ENCODE data around the gene P2RY2.

The P2RY2 gene

DNA sequence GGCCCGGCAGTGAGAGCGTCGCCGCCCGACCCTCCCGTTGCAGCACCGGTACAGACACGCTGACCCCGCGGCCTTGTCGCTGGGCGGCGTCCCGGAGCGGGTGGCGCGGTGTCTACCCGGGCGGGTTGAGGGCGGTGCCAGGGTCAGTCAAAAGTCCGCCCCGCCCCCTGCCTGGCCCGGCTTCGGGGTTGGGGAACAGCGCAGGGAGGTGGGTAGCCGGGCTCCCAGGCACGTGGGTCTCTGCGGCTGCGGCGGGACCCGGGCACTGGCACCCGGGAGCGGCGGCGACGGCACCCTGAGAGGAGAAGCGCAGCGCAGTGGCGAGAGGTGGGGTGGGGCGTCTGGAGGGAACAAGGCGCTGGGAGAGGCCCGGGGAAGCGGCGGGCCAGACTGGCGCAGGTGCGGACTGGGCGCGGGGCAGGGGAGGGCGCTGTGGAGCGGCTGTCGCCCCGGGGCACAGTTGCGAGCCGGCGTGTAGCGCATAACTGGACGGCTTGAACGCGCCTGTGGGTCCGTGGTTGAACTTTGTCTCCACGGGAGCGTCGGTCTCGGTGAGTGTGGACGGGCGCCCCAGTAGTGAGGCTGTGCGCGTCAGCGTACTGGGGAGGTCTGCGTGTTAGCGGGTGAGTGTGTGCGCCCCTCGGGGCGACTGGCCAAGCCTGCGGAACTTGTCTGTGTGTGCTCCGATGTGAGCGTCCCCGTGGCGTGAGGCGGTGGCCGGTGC, at the start of gene P2RY2:
TSS of gene P2RY2 (plus strand) at position 176 of the 724 bp plus-strand sequence. CDS start 15,879 bp downstream, outside the sequence.
- H3K9me3 Mint-ChIP-seq, result no peaks in the 10 kb centered on the region
- H3K27me3 Mint-ChIP-seq, result peaks cover 48% of the 10 kb centered on the region
- H3K4me1 Mint-ChIP-seq, result peaks cover 11% of the 10 kb centered on the region
- DNase-seq (peak; percentile 48), ATAC-seq (peak; percentile 83)
- peak within 1 kb of the TSS; percentile 63 to 72 for H3K4me3 Mint-ChIP-seq
- H3K27ac Mint-ChIP-seq, result no peak within 1 kb of the TSS

DNA sequence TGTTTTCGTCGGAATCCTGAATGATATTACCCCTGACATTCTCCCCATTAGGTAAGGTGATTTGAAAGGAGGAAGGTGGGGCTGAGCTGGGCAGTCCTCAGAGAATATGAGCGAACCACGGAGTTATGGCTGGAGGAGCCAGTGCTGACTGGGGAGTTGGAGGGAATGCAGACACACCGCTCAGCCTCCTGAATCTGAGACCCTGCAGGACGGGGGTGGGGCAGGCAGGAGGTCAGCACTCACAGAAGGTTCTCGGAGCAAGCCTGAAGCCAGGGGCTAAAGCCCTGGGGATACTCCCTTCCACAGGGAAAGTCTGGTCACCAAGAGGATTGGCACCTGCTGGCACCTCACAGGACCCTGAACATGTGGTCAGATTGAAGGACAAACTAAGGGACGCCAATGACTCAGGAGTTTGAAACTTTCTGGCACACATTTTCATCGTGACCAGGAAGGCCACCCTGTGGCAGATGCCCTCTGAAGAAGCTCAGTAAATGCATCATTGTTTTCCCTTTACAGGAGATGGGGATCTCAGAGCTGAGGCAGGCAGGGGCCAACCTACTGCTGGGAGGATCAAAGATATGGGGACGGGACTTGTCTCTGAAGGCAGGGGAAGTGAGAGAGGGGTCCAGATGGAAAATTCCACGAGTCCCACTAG, 49.0 kb upstream of the P2RY2 start:
- Mint-ChIP-seq H3K27me3 (no peaks in the 10 kb centered on the region), H3K9me3 (no peaks in the 10 kb centered on the region), H3K27ac (no peak overlapping the region), H3K4me1 (peaks cover 7% of the 10 kb centered on the region), H3K4me3 (no peak overlapping the region)
- DNase-seq (no peak), ATAC-seq (no peak)

DNA sequence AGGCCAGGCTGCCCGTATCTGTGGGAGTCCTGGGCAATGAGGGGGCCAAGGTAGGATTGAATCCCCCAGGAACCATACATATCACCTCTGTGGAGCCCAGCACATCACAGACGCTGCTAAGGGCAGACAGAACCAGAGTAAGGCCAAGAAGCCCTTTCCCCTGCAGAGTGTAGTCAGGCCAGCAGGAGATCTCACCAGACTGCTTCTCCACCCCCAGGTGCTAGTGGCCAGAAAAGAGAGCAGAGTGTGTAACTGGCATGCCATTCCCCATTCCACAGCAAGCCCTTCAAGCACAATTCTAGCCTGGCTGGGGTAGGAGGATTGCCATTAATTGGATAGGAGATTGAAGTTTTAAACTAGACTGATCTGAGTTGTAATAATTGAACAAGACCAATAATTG, 47.9 kb upstream of the P2RY2 start:
- Mint-ChIP-seq H3K9me3 (no peaks in the 10 kb centered on the region), H3K4me1 (peaks cover 13% of the 10 kb centered on the region), H3K4me3 (no peak overlapping the region), H3K27me3 (no peaks in the 10 kb centered on the region), H3K27ac (no peak overlapping the region)
- no peak for ATAC-seq
- DNase-seq, result no peak

DNA sequence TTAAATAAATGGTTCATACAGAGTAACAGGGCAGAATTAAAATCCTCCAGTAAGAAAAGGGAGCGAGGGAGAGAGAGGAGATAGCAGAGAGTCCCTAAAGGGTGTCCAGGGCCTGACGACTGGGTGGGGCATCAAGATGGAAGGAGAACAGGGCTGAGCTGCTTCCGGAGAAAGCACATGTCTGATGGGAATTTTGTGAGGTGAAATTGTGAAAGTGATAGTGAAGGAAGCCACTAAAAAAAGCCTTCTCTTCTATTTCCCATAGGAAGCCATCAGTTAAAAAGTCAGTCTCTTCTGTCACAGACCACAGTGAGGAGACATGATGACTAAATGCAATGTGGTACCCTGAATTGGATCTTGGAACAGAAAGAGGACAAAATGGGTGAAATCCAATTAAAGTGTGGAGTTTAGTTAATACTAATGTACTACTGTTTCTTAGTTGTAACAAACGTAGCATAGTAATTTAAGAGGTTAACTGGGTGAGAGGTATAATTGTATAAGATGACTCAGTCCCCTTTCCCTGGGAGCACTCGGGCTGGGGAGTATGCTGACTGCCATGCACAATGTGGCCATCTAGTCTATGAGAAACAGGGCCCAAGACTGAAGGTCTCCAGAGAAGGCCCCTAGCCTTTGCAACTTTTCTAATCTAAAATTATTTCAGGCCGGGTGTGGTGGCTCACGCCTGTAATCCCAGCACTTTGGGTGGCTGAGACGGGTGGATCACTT, 46.5 kb upstream of the P2RY2 start:
- H3K9me3 Mint-ChIP-seq, result no peaks in the 10 kb centered on the region
- no peak overlapping the region for H3K27ac Mint-ChIP-seq
- H3K4me1 Mint-ChIP-seq, result peaks cover 14% of the 10 kb centered on the region
- no peak overlapping the region for H3K4me3 Mint-ChIP-seq
- no peaks in the 10 kb centered on the region for H3K27me3 Mint-ChIP-seq
- no peak for DNase-seq
- no peak for ATAC-seq

- ATAC-seq (no peak), DNase-seq (no peak)
- H3K27me3 Mint-ChIP-seq, result no peaks in the 10 kb centered on the region
- no peaks in the 10 kb centered on the region for H3K9me3 Mint-ChIP-seq
- H3K4me3 Mint-ChIP-seq, result no peak overlapping the region
- H3K27ac Mint-ChIP-seq, result peak overlapping the region in 1 of 2 donors; percentile 69
- H3K4me1 Mint-ChIP-seq, result peaks cover 21% of the 10 kb centered on the region
Measured at GRCh38 chr11:73172992-73173656, 45.0 kb upstream of the P2RY2 start.

DNA sequence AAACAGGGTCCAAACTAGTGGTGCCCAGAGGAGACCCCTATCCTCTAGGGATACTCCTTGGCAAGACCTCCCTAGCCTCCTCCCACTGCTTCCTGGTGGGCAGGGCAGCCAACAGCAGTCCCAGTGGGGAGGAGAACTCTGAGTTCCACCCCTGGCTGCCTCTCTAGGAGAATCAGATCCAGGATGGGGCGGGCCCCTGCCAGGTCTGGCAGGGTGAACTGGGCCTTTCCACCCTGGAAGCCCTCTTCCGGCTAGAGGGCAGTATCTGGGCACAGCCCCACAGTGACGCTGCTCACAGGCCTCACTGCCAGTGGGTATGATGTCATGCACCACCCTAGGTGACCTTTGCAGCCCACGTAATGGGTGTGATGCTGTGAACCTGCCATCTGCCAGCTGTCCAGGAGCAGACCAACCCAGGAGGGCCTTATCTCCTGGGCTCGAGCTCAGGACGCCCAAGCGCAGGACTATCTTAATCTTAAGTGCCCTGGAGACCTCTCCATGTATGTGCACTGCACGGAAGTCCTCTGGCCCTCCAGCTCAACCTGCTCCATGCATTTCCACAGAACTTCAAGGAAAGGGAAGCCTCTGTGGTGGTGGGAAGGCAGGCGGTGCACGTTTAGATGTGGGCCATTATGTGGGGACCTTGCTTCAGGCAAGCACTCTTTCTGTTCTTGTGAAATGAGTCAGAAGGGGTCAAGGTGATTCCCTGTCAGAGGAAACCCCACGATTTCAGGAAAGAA, 44.2 kb upstream of the P2RY2 start:
- DNase-seq (no peak), ATAC-seq (no peak)
- Mint-ChIP-seq H3K27ac (peak overlapping the region; percentile 68 to 92), H3K4me1 (peaks cover 24% of the 10 kb centered on the region), H3K9me3 (no peaks in the 10 kb centered on the region), H3K4me3 (no peak overlapping the region), H3K27me3 (no peaks in the 10 kb centered on the region)

DNA sequence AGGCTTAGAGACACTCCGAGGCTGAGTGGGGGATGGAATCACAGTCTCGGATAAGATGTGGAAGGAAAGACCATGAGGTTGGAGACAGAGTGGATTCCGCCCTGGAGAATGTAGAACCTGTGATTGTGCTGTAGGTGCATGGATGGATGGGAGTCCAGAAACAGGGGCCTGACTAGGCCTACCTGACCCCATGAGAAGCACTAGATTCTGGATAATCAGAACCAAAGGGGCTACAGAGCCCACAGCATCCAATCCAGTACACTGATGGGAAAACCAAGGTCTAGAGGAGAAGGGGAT, 43.6 kb upstream of the P2RY2 start:
- H3K27me3 Mint-ChIP-seq, result no peaks in the 10 kb centered on the region
- no peak for DNase-seq
- H3K27ac Mint-ChIP-seq, result peak overlapping the region; percentile 68 to 92
- no peak overlapping the region for H3K4me3 Mint-ChIP-seq
- peaks cover 24% of the 10 kb centered on the region for H3K4me1 Mint-ChIP-seq
- ATAC-seq, result no peak
- H3K9me3 Mint-ChIP-seq, result no peaks in the 10 kb centered on the region

DNA sequence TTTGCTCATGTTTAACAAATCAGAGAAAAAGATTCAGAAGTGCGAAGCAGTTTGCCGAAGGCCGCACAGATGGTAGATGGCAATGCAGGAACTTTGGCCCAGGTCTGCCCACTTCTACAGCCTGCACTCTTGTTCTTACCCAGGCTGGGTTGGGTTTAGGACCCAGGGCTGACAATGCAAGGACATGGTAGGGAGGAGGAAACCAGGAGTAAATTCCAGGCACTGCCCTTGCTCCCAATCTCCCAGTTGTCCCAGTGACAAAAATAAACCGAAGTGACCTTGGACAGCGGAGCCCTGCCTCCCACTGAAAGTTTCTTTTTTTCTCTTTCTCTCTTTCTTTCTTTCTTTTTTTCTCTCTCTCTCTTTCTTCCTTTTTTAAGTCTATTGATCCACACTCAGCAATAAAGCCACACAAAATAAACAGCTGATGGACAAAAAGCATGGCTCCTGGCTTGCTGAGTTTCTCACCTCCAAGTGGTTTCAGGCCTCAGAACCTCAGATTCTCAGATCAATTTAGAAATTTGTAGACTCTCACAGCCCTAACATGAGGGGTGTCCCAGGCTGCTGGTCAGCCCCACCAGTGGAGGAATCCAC, 42.4 kb upstream of the P2RY2 start:
- no peaks in the 10 kb centered on the region for H3K27me3 Mint-ChIP-seq
- H3K27ac Mint-ChIP-seq, result no peak overlapping the region
- no peaks in the 10 kb centered on the region for H3K9me3 Mint-ChIP-seq
- DNase-seq (no peak), ATAC-seq (no peak)
- no peak overlapping the region for H3K4me3 Mint-ChIP-seq
- peaks cover 24% of the 10 kb centered on the region for H3K4me1 Mint-ChIP-seq

DNA sequence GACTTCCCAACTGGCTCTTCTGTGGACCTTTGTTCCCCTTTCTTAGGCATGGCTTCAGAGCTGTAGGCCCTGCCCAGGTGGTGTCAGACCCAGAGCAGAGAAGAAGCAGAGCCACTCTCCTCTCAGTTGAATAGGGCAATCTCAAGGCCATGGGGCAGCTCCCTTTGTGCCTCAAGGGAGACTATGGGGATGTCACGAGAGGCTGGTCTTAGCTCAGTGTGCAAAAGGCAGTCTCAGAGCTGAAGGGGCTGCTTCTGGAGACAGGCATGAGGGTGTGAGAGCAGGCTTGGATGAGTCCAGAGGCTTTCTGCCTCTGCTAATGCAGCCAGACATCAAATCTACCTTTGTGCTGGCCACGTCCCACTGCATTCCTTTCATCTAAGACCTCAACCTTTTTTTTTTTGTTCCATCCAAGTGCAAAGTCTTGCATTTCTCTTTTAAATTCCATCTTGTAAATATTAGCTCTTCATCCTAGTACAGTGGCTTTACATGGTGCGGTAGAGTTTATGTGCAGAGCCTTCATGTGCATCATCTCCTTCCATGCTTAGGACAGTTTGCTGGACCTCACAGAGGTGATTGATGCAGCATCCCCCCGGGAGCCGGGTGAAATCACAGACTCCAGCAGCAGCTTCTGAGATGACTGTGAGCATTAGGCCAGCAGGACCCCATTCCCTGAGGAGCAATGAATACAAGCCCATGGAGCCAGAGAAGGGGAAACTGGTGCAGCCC, 41.8 kb upstream of the P2RY2 start:
- no peak overlapping the region for H3K4me3 Mint-ChIP-seq
- no peaks in the 10 kb centered on the region for H3K9me3 Mint-ChIP-seq
- H3K27ac Mint-ChIP-seq, result peak overlapping the region in 1 of 2 donors; percentile 94
- DNase-seq, result no peak
- ATAC-seq, result no peak
- peaks cover 21% of the 10 kb centered on the region for H3K4me1 Mint-ChIP-seq
- H3K27me3 Mint-ChIP-seq, result no peaks in the 10 kb centered on the region

GRCh38 chr11:73176874-73177155, 41.3 kb upstream of the P2RY2 start:
- Mint-ChIP-seq H3K4me3 (no peak overlapping the region), H3K27me3 (no peaks in the 10 kb centered on the region), H3K27ac (peak overlapping the region in 1 of 2 donors; percentile 94), H3K4me1 (peaks cover 18% of the 10 kb centered on the region), H3K9me3 (no peaks in the 10 kb centered on the region)
- no peak for DNase-seq
- ATAC-seq, result no peak

- Mint-ChIP-seq H3K27me3 (no peaks in the 10 kb centered on the region), H3K4me1 (peaks cover 18% of the 10 kb centered on the region), H3K27ac (no peak overlapping the region), H3K4me3 (no peak overlapping the region), H3K9me3 (no peaks in the 10 kb centered on the region)
- DNase-seq (no peak), ATAC-seq (no peak)
Measured at GRCh38 chr11:73177380-73177777, 40.7 kb upstream of the P2RY2 start.

DNA sequence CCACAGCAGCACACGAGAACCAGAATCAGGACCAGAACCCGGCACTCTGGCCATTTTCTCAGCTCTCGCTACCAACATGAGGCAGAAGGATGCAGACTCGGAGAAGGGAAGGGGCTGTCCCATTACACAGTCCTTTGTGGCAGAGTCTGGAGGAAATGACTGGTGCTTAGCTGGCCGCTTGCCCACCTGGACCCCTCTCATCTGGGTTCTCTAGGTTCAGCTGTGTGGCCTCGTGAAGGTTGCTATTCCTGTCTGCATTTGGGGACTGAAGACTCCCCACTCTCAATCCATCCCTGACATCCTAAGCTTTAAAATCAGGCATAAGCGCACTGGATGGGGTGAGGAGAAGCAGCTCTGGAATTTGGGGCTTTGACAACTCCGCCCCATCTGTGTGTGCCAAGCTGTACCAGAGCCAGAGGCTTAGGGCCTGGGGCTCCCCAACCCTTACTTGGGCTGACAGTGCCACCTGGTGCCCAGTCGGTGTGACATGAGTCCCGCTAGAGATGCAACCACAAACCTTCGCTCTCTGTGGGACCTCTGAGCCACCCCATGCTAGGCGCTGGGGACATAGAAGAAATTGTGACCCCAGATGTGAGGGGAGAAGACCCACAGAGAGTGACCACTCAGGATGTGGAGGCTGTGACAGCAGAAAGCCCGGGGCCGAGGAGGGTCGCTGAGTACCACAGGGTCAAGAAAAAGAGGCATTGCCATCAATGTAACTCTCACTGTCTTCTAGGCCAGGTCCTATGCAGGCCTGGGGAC, 40.1 kb upstream of the P2RY2 start:
- Mint-ChIP-seq H3K27ac (no peak overlapping the region), H3K27me3 (peaks cover 4% of the 10 kb centered on the region), H3K4me1 (peaks cover 18% of the 10 kb centered on the region), H3K9me3 (no peaks in the 10 kb centered on the region), H3K4me3 (no peak overlapping the region)
- ATAC-seq (peak; percentile 99), DNase-seq (peak; percentile 70 to 84)

DNA sequence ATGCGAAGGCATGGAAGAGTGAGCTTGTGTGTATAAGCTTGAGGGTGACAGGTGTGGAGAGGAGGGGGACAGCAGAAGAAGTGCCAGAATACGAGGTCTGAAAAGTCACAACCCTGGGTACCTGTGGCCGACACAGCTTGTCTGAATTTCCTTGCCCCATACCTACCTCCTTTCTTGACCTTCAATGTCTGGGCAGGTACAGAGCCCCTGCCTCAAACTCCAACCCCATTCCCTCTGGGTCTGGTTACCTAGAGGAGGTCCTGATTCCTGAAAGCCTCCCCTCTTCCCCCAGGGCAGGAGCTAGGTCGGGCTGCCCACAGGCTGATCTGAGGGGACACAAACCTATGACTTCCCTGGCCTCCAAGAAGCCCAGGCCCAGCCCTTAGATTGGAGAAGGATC, 39.4 kb upstream of the P2RY2 start:
- ATAC-seq (no peak), DNase-seq (no peak)
- H3K4me1 Mint-ChIP-seq, result peaks cover 18% of the 10 kb centered on the region
- H3K27ac Mint-ChIP-seq, result no peak overlapping the region
- peaks cover 11% of the 10 kb centered on the region for H3K27me3 Mint-ChIP-seq
- H3K4me3 Mint-ChIP-seq, result no peak overlapping the region
- H3K9me3 Mint-ChIP-seq, result no peaks in the 10 kb centered on the region

- DNase-seq, result no peak
- Mint-ChIP-seq H3K27ac (no peak overlapping the region), H3K4me1 (peaks cover 11% of the 10 kb centered on the region), H3K4me3 (no peak overlapping the region), H3K27me3 (peaks cover 39% of the 10 kb centered on the region), H3K9me3 (no peaks in the 10 kb centered on the region)
- ATAC-seq, result no peak
Measured at GRCh38 chr11:73182824-73183321, 35.2 kb upstream of the P2RY2 start.
